GM18907 (cell line): ENCODE data around the gene C22orf31.
"Not testable (repeated sequence)": the region's sequence is repeated elsewhere in the genome, so short reads cannot be mapped to it uniquely, and the experiment has no call there.

ENCODE experiments used
- ATAC-seq: cut with Tn5 transposase; IDR thresholded peaks from one replicate; pipeline ENCODE4 v1.9.1; 2021; ENCODE audit warnings: mild to moderate bottlenecking, moderate library complexity; ENCODE audit not compliant: unreplicated experiment

C22orf31 gene

GRCh38 chr22:29061773-29062172, at the start of gene C22orf31:
TSS of gene C22orf31 (minus strand) at chr22:29061831. CDS start at chr22:29061792, 39 bp downstream.
- no peak for ATAC-seq

GRCh38 chr22:29110946-29111345, 49.3 kb upstream of the C22orf31 start:
- ATAC-seq, result no peak

GRCh38 chr22:29109822-29110221, 48.2 kb upstream of the C22orf31 start:
- ATAC-seq, result no peak

GRCh38 chr22:29108137-29108536, 46.5 kb upstream of the C22orf31 start:
- no peak for ATAC-seq

- ATAC-seq, result no peak
These were observed 45.2 kb upstream of the C22orf31 start for GRCh38 chr22:29106839-29107238.

- no peak for ATAC-seq
These were observed 43.8 kb upstream of the C22orf31 start for GRCh38 chr22:29105468-29105867.

GRCh38 chr22:29103121-29103520, 41.5 kb upstream of the C22orf31 start:
- no peak for ATAC-seq

- ATAC-seq, result no peak
These were observed 40.7 kb upstream of the C22orf31 start for GRCh38 chr22:29102300-29102699.

GRCh38 chr22:29098296-29098695, 36.7 kb upstream of the C22orf31 start:
- no peak for ATAC-seq

- no peak for ATAC-seq
These were observed 35.4 kb upstream of the C22orf31 start for GRCh38 chr22:29096736-29097669.

- no peak for ATAC-seq
These were observed 33.8 kb upstream of the C22orf31 start for GRCh38 chr22:29095459-29095858.

GRCh38 chr22:29093501-29094300, 32.1 kb upstream of the C22orf31 start:
- no peak for ATAC-seq

GRCh38 chr22:29093030-29093429, 31.4 kb upstream of the C22orf31 start:
- ATAC-seq, result no peak

GRCh38 chr22:29092243-29092642, 30.6 kb upstream of the C22orf31 start:
- ATAC-seq, result no peak

GRCh38 chr22:29090039-29090438, 28.4 kb upstream of the C22orf31 start:
- no peak for ATAC-seq

GRCh38 chr22:29089507-29089906, 27.9 kb upstream of the C22orf31 start:
- ATAC-seq, result no peak

- ATAC-seq, result no peak
These were observed 27.2 kb upstream of the C22orf31 start for GRCh38 chr22:29088809-29089208.

GRCh38 chr22:29087012-29087411, 25.4 kb upstream of the C22orf31 start:
- no peak for ATAC-seq

- no peak for ATAC-seq
These were observed 22.4 kb upstream of the C22orf31 start for GRCh38 chr22:29083933-29084591.

GRCh38 chr22:29083576-29083932, 21.9 kb upstream of the C22orf31 start:
- not testable (repeated sequence) for ATAC-seq

GRCh38 chr22:29082826-29083545, 21.4 kb upstream of the C22orf31 start:
- ATAC-seq, result no peak
